ENCODE measurements around the gene KCNE5. TPM values are rescaled to one million over a fixed set of nuclear protein-coding genes. Genes with fewer than 3 reads are reported as not detected.

The KCNE5 gene
- total RNA-seq, 1 experiment from 2014 or later, result 0.71 TPM

- TF ChIP-seq CTCF (IDR thresholded peaks at IDR 0.05; ENCODE audit: unreplicated experiment), result no peak
- intact Hi-C loops (cut with micrococcal nuclease; ENCODE audit: unreplicated experiment), result no loop called here
- no peaks in the 10 kb centered on the region for H3K27me3 Mint-ChIP-seq (ENCODE audit: unreplicated experiment)
- no peak for DNase-seq
- no TSS peak for BruUV-seq (replicated peaks)
- CTCF ChIA-PET, result no interaction called here
- H3K4me1 Mint-ChIP-seq (ENCODE audit: low read depth, unreplicated experiment), result no peaks in the 10 kb centered on the region
- H3K27ac Mint-ChIP-seq (ENCODE audit: unreplicated experiment), result no peak overlapping the region
- H3K4me3 Mint-ChIP-seq (ENCODE audit: low read depth, unreplicated experiment), result no peak overlapping the region
- peaks cover 3% of the 10 kb centered on the region for H3K9me3 Mint-ChIP-seq (ENCODE audit: low read depth, unreplicated experiment)
- H3K36me3 Mint-ChIP-seq (ENCODE audit: insufficient read depth, unreplicated experiment), result no peaks in the 10 kb centered on the region
Measured at GRCh38 chrX:109623997-109624396, 975 bp downstream of the KCNE5 start.

GRCh38 chrX:109622270-109622669, 2.7 kb downstream of the KCNE5 start:
- intact Hi-C loops (cut with micrococcal nuclease; ENCODE audit: unreplicated experiment), result no loop called here
- Mint-ChIP-seq H3K27me3 (ENCODE audit: unreplicated experiment) (no peaks in the 10 kb centered on the region), H3K36me3 (ENCODE audit: insufficient read depth, unreplicated experiment) (no peaks in the 10 kb centered on the region), H3K4me3 (ENCODE audit: low read depth, unreplicated experiment) (no peak overlapping the region), H3K4me1 (ENCODE audit: low read depth, unreplicated experiment) (no peaks in the 10 kb centered on the region), H3K27ac (ENCODE audit: unreplicated experiment) (no peak overlapping the region), H3K9me3 (ENCODE audit: low read depth, unreplicated experiment) (no peaks in the 10 kb centered on the region)
- TF ChIP-seq CTCF (IDR thresholded peaks at IDR 0.05; ENCODE audit: unreplicated experiment), result no peak
- CTCF ChIA-PET, result no interaction called here
- BruUV-seq (replicated peaks), result no TSS peak
- no peak for DNase-seq

- intact Hi-C loops (cut with micrococcal nuclease; ENCODE audit: unreplicated experiment), result no loop called here
- no TSS peak for BruUV-seq (replicated peaks)
- no peak for DNase-seq
- Mint-ChIP-seq H3K36me3 (ENCODE audit: insufficient read depth, unreplicated experiment) (no peaks in the 10 kb centered on the region), H3K9me3 (ENCODE audit: low read depth, unreplicated experiment) (no peaks in the 10 kb centered on the region), H3K27ac (ENCODE audit: unreplicated experiment) (no peak overlapping the region), H3K27me3 (ENCODE audit: unreplicated experiment) (no peaks in the 10 kb centered on the region), H3K4me1 (ENCODE audit: low read depth, unreplicated experiment) (no peaks in the 10 kb centered on the region), H3K4me3 (ENCODE audit: low read depth, unreplicated experiment) (no peak overlapping the region)
- CTCF ChIA-PET, result no interaction called here
- no peak for TF ChIP-seq CTCF (IDR thresholded peaks at IDR 0.05; ENCODE audit: unreplicated experiment)
Measured at GRCh38 chrX:109619771-109620170, 5.2 kb downstream of the KCNE5 start.

- no TSS peak for BruUV-seq (replicated peaks)
- H3K4me3 Mint-ChIP-seq (ENCODE audit: low read depth, unreplicated experiment), result no peak overlapping the region
- peaks cover 12% of the 10 kb centered on the region for H3K27me3 Mint-ChIP-seq (ENCODE audit: unreplicated experiment)
- intact Hi-C loops (cut with micrococcal nuclease; ENCODE audit: unreplicated experiment), result no loop called here
- no peak for TF ChIP-seq CTCF (IDR thresholded peaks at IDR 0.05; ENCODE audit: unreplicated experiment)
- CTCF ChIA-PET, result no interaction called here
- no peaks in the 10 kb centered on the region for H3K4me1 Mint-ChIP-seq (ENCODE audit: low read depth, unreplicated experiment)
- no peak for DNase-seq
- H3K36me3 Mint-ChIP-seq (ENCODE audit: insufficient read depth, unreplicated experiment), result no peaks in the 10 kb centered on the region
- no peak overlapping the region for H3K27ac Mint-ChIP-seq (ENCODE audit: unreplicated experiment)
- H3K9me3 Mint-ChIP-seq (ENCODE audit: low read depth, unreplicated experiment), result no peaks in the 10 kb centered on the region
Measured at GRCh38 chrX:109614951-109615350, 10.0 kb downstream of the KCNE5 start.

GRCh38 chrX:109601486-109601885, 23.5 kb downstream of the KCNE5 start:
- no peaks in the 10 kb centered on the region for H3K36me3 Mint-ChIP-seq (ENCODE audit: insufficient read depth, unreplicated experiment)
- no peak for DNase-seq
- BruUV-seq (replicated peaks), result no TSS peak
- no peak for TF ChIP-seq CTCF (IDR thresholded peaks at IDR 0.05; ENCODE audit: unreplicated experiment)
- H3K27ac Mint-ChIP-seq (ENCODE audit: unreplicated experiment), result no peak overlapping the region
- no peak overlapping the region for H3K4me3 Mint-ChIP-seq (ENCODE audit: low read depth, unreplicated experiment)
- intact Hi-C loops (cut with micrococcal nuclease; ENCODE audit: unreplicated experiment), result no loop called here
- H3K4me1 Mint-ChIP-seq (ENCODE audit: low read depth, unreplicated experiment), result no peaks in the 10 kb centered on the region
- CTCF ChIA-PET, result no interaction called here
- H3K9me3 Mint-ChIP-seq (ENCODE audit: low read depth, unreplicated experiment), result no peaks in the 10 kb centered on the region
- peaks cover 72% of the 10 kb centered on the region for H3K27me3 Mint-ChIP-seq (ENCODE audit: unreplicated experiment)

All from Calu3 (cell line).